Neural cell (in vitro differentiated cells): ENCODE results near the gene METTL16. TPM values are rescaled to one million over a fixed set of nuclear protein-coding genes. Genes with fewer than 3 reads are reported as not detected.

Source experiments
- H2AFZ ChIP-seq: fragments of 200-600, 300-800 bp; sonication (generic), shearing (Covaris generic); 2 replicates; pipeline ENCODE4 v1.6.0; 2014; ENCODE audit warnings: low read depth, mild to moderate bottlenecking, antibody characterized with exemption, low read length, moderate library complexity
- H3F3A ChIP-seq: fragments of 200-600 bp; shearing (Covaris generic); 2 replicates; pipeline ENCODE4 v1.6.1; 2016; ENCODE audit warnings: mild to moderate bottlenecking, moderate library complexity, mixed read lengths, antibody characterized with exemption, low read length; ENCODE audit not compliant: insufficient read depth, poor library complexity, severe bottlenecking
- H3K27ac ChIP-seq: fragments of 200-600, 300-800 bp; sonication (generic), shearing (Covaris generic); 2 replicates; pipeline ENCODE4 v1.5.1; 2014; ENCODE audit warnings: mild to moderate bottlenecking, low read length, moderate library complexity
- H3K27me3 ChIP-seq: fragments of 300-800, 200-600 bp; sonication (generic), shearing (Covaris generic); 2 replicates; pipeline ENCODE4 v1.6.0; 2014; ENCODE audit warnings: mild to moderate bottlenecking, low read depth, low read length, moderate library complexity; ENCODE audit not compliant: insufficient read depth
- H3K36me3 ChIP-seq: fragments of 300-800, 200-600 bp; sonication (generic), shearing (Covaris generic); 2 replicates; pipeline ENCODE4 v1.5.1; 2014; ENCODE audit warnings: mild to moderate bottlenecking, antibody characterized with exemption, low read length, moderate library complexity; ENCODE audit not compliant: insufficient read depth
- H3K4me2 ChIP-seq: fragments of 300-800, 200-600 bp; sonication (generic), shearing (Covaris generic); 2 replicates; pipeline ENCODE4 v1.6.0; 2014; ENCODE audit warnings: mild to moderate bottlenecking, low read length
- H3K4me3 ChIP-seq: fragments of 300-800, 200-600 bp; sonication (generic), shearing (Covaris generic); 2 replicates; pipeline ENCODE4 v1.5.1; 2014; ENCODE audit warnings: mild to moderate bottlenecking, low read length, moderate library complexity
- H3K79me2 ChIP-seq: fragments of 200-600 bp; shearing (Covaris generic); replicated peaks from 2 replicates; pipeline ENCODE4 v1.6.0; 2014; ENCODE audit warnings: mild to moderate bottlenecking, low read length, moderate library complexity; ENCODE audit not compliant: insufficient read depth
- H3K9ac ChIP-seq: fragments of 300-800, 200-600 bp; sonication (generic), shearing (Covaris generic); 2 replicates; pipeline ENCODE4 v1.6.1; 2016; ENCODE audit warnings: mild to moderate bottlenecking, low read length, mixed read lengths
- H3K9me2 ChIP-seq: fragments of 200-600 bp; shearing (Covaris generic); 2 replicates; pipeline ENCODE4 v1.6.1; 2016; ENCODE audit warnings: mild to moderate bottlenecking, low read length, mixed read lengths; ENCODE audit not compliant: insufficient read depth
- H3K9me3 ChIP-seq: fragments of 200-600, 300-800 bp; sonication (generic), shearing (Covaris generic); 2 replicates; pipeline ENCODE4 v1.6.1; 2016; ENCODE audit warnings: mild to moderate bottlenecking, mixed run types, low read length, moderate library complexity, mixed read lengths
- H4K20me1 ChIP-seq: fragments of 200-600 bp; shearing (Covaris generic); 2 replicates; pipeline ENCODE4 v1.6.1; 2016; ENCODE audit warnings: mild to moderate bottlenecking, mixed run types; ENCODE audit not compliant: insufficient read depth
- CTCF ChIP-seq: fragments of 450-650 bp; IDR thresholded peaks from 2 replicates; pipeline ENCODE4 v1.5.1; 2014; ENCODE audit warnings: antibody characterized with exemption, mild to moderate bottlenecking, moderate library complexity; ENCODE audit not compliant: poor library complexity, severe bottlenecking
- EP300 ChIP-seq: fragments of 450-650 bp; conservative IDR thresholded peaks from 2 replicates; pipeline ENCODE4 v1.6.1; 2014; ENCODE audit warnings: antibody characterized with exemption, mild to moderate bottlenecking, moderate library complexity; ENCODE audit not compliant: poor library complexity, severe bottlenecking
- EZH2 ChIP-seq: fragments of 200-600, 300-800 bp; shearing (Covaris generic), sonication (generic); IDR thresholded peaks from 2 replicates; pipeline ENCODE4 v1.6.1; 2014; ENCODE audit warnings: antibody characterized with exemption, low read length, borderline replicate concordance, mild to moderate bottlenecking; ENCODE audit not compliant: insufficient read depth, poor library complexity, severe bottlenecking
- MXI1 ChIP-seq: fragments of 450-650 bp; conservative IDR thresholded peaks from 2 replicates; pipeline ENCODE4 v1.6.1; 2014; ENCODE audit warnings: antibody characterized with exemption, mild to moderate bottlenecking; ENCODE audit not compliant: poor library complexity, severe bottlenecking
- POLR2AphosphoS5 ChIP-seq: IDR thresholded peaks from 2 replicates; pipeline ENCODE4 v1.6.1; 2012
- RAD21 ChIP-seq: fragments of 450-650 bp; conservative IDR thresholded peaks from 2 replicates; pipeline ENCODE4 v1.6.1; 2014; ENCODE audit warnings: antibody characterized with exemption, mild to moderate bottlenecking, moderate library complexity
- REST ChIP-seq: IDR thresholded peaks from 2 replicates; pipeline ENCODE4 v1.6.1; 2012; ENCODE audit warnings: borderline replicate concordance
- SMC3 ChIP-seq: fragments of 450-650 bp; conservative IDR thresholded peaks from 2 replicates; pipeline ENCODE4 v1.6.1; 2014; ENCODE audit warnings: antibody characterized with exemption, mild to moderate bottlenecking, moderate library complexity; ENCODE audit not compliant: poor library complexity
- TAF1 ChIP-seq: IDR thresholded peaks from 2 replicates; pipeline ENCODE4 v1.6.1; 2012; ENCODE audit warnings: low read depth
- polyA plus RNA-seq: library from polyadenylated mRNA; depleted of rRNA; stranded (reverse); fragments of >200 nt; gene quantifications from 2 replicates; pipeline ENCODE4 v1.2.3, GENCODE V29; 2014

Gene METTL16
- polyA plus RNA-seq, 1 donor from 2014 or later: 20.3 TPM

GRCh38 chr17:2371183-2372130, 140.2 kb downstream of the METTL16 start:
- H3K9me3 ChIP-seq: no peaks in the 10 kb centered on the region
- H3K4me2 ChIP-seq: no peak overlapping the region
- H3K36me3 ChIP-seq: no peaks in the 10 kb centered on the region
- no peaks in the 10 kb centered on the region for H3K27me3 ChIP-seq
- H3K9ac ChIP-seq: no peak overlapping the region
- no peaks in the 10 kb centered on the region for H4K20me1 ChIP-seq
- H3K79me2 ChIP-seq: no peaks in the 10 kb centered on the region
- H3F3A ChIP-seq: no peaks in the 10 kb centered on the region
- no peak overlapping the region for H2AFZ ChIP-seq
- H3K9me2 ChIP-seq: no peaks in the 10 kb centered on the region
- no peak overlapping the region for H3K27ac ChIP-seq
- no peak overlapping the region for H3K4me3 ChIP-seq
- TF ChIP-seq REST (no peak), SMC3 (no peak), RAD21 (no peak), EZH2 (no peak), MXI1 (no peak), EP300 (no peak), POLR2AphosphoS5 (no peak), TAF1 (no peak), CTCF (no peak)

GRCh38 chr17:2370211-2370589, 141.5 kb downstream of the METTL16 start:
- no peak for TF ChIP-seq EP300
- no peak for TF ChIP-seq POLR2AphosphoS5
- TF ChIP-seq REST: no peak
- no peak for TF ChIP-seq SMC3
- no peak for TF ChIP-seq TAF1
- TF ChIP-seq RAD21: no peak
- Histone ChIP-seq H4K20me1 (no peaks in the 10 kb centered on the region), H3K4me2 (no peak overlapping the region), H3F3A (no peaks in the 10 kb centered on the region), H3K27ac (no peak overlapping the region), H3K9ac (no peak overlapping the region), H2AFZ (no peak overlapping the region), H3K9me3 (no peaks in the 10 kb centered on the region), H3K9me2 (no peaks in the 10 kb centered on the region), H3K79me2 (no peaks in the 10 kb centered on the region), H3K4me3 (no peak overlapping the region), H3K36me3 (no peaks in the 10 kb centered on the region), H3K27me3 (no peaks in the 10 kb centered on the region)
